ENCODE measurements around the gene PNPLA3.

- no peak for TF ChIP-seq EZH2 (IDR thresholded peaks at IDR 0.05)
- TF ChIP-seq POLR2AphosphoS5 (IDR thresholded peaks at IDR 0.05; ENCODE audit: low read depth, low read length), result no peak
- no peak for TF ChIP-seq REST (IDR thresholded peaks at IDR 0.05; ENCODE audit: low read depth)
- TF ChIP-seq TCF7L2 (IDR thresholded peaks at IDR 0.05; ENCODE audit: borderline replicate concordance, extremely low read depth, insufficient read depth, insufficient read length), result no peak
- TF ChIP-seq MAX (IDR thresholded peaks at IDR 0.05), result no peak
- TF ChIP-seq POLR2A (IDR thresholded peaks at IDR 0.05; ENCODE audit: borderline replicate concordance, extremely low read depth, insufficient read depth, insufficient read length), result no peak
- TF ChIP-seq EZH2phosphoT487 (IDR thresholded peaks at IDR 0.05; ENCODE audit: borderline replicate concordance), result no peak
Measured at GRCh38 chr22:43991316-43992020, 67.9 kb downstream of the PNPLA3 start.

Measured in HCT116 (cell line).